HCEC 1CT (cell line): ENCODE results near the gene SEC63.
"Not testable (repeated sequence)": the region's sequence is repeated elsewhere in the genome, so short reads cannot be mapped to it uniquely, and the experiment has no call there.

ENCODE experiments used
- DNase-seq: peaks from one replicate; pipeline ENCODE4 v3.0.0-alpha.2; 2017

The SEC63 gene

GRCh38 chr6:107926697-107927544 lies 31.1 kb downstream of the SEC63 start:
- DNase-seq, result peak; percentile 8

- DNase-seq, result no peak
These were observed 40.3 kb downstream of the SEC63 start for GRCh38 chr6:107917451-107918375.

- DNase-seq, result not testable (repeated sequence)
These were observed 41.0 kb downstream of the SEC63 start for GRCh38 chr6:107916961-107917360.

- DNase-seq, result no peak
These were observed 46.3 kb downstream of the SEC63 start for GRCh38 chr6:107911692-107912091.

- DNase-seq, result no peak
These were observed 63.1 kb downstream of the SEC63 start for GRCh38 chr6:107894809-107895396.

- DNase-seq, result not testable (repeated sequence)
These were observed 67.6 kb downstream of the SEC63 start for GRCh38 chr6:107890431-107890830.

GRCh38 chr6:107885950-107886349 lies 72.1 kb downstream of the SEC63 start:
- not testable (repeated sequence) for DNase-seq

- no peak for DNase-seq
These were observed 78.1 kb downstream of the SEC63 start for GRCh38 chr6:107879941-107880340.

GRCh38 chr6:107877968-107878367 lies 80.0 kb downstream of the SEC63 start:
- DNase-seq, result no peak

GRCh38 chr6:107871976-107872375 lies 86.0 kb downstream of the SEC63 start:
- peak; percentile 43 for DNase-seq

GRCh38 chr6:107871512-107871911 lies 86.5 kb downstream of the SEC63 start:
- not testable (repeated sequence) for DNase-seq

- no peak for DNase-seq
These were observed 87.0 kb downstream of the SEC63 start for GRCh38 chr6:107871016-107871415.

- peak; percentile 63 for DNase-seq
These were observed 87.6 kb downstream of the SEC63 start for GRCh38 chr6:107870381-107870780.

GRCh38 chr6:107869871-107870270 lies 88.1 kb downstream of the SEC63 start:
- no peak for DNase-seq

- no peak for DNase-seq
These were observed 89.0 kb downstream of the SEC63 start for GRCh38 chr6:107868867-107869611.

GRCh38 chr6:107867302-107867615 lies 90.7 kb downstream of the SEC63 start:
- DNase-seq, result no peak

- no peak for DNase-seq
These were observed 91.3 kb downstream of the SEC63 start for GRCh38 chr6:107866606-107867301.

- DNase-seq, result no peak
These were observed 93.5 kb downstream of the SEC63 start for GRCh38 chr6:107864226-107865127.

- DNase-seq, result no peak
These were observed 95.6 kb downstream of the SEC63 start for GRCh38 chr6:107862383-107862782.

GRCh38 chr6:107860963-107861362 lies 97.0 kb downstream of the SEC63 start:
- DNase-seq, result not testable (repeated sequence)

- not testable (repeated sequence) for DNase-seq
These were observed 97.9 kb downstream of the SEC63 start for GRCh38 chr6:107860144-107860543.
